HG02884 (cell line): Measurements from ENCODE around the gene NOP53.
"Not testable (repeated sequence)": the region's sequence is repeated elsewhere in the genome, so short reads cannot be mapped to it uniquely, and the experiment has no call there.

ENCODE experiments used
- ATAC-seq: cut with Tn5 transposase; IDR thresholded peaks from one replicate; pipeline ENCODE4 v1.9.1; 2021; ENCODE audit warnings: mild to moderate bottlenecking, moderate library complexity; ENCODE audit not compliant: unreplicated experiment

The NOP53 gene

DNA sequence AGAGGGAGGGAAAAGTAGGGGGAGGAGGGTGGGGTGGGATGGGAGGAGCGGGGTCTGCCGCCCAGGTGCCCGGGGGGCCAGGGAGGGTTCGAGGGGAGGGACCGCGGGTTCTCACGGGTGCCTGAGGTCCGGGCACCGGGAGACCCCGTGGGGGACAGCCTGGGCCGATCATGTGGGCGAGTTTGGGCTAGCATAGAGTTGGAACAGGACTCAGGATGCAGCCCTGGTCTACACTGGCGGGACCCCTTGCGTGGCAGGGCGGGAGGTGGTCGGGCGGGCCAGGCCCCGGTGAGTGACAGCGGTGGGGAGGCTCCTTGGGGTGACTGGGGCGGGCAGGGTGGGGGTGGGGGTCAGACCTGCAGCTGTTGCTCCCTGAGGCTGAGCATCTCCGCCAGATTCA, 57.8 kb downstream of the NOP53 start:
- not testable (repeated sequence) for ATAC-seq

DNA sequence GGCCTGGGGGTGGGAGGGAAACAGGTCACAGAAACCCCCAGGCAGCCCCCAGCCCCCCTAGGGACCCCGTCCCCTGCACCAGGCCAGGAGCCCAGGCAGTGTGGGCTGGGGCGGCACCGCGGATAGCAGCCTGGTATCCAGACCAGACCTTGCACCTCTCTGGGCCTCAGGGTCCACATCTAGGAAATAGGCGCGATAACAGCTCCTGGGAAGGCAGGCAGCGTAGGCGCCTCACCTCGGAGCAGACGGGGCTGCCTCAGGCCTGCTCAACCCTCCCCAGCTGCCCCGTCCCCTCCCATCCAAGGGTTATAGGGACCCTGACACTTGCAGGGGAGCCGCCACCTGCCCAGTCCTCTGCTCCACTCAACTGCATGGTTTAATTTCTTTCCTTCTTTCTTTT, 58.3 kb downstream of the NOP53 start:
- not testable (repeated sequence) for ATAC-seq

DNA sequence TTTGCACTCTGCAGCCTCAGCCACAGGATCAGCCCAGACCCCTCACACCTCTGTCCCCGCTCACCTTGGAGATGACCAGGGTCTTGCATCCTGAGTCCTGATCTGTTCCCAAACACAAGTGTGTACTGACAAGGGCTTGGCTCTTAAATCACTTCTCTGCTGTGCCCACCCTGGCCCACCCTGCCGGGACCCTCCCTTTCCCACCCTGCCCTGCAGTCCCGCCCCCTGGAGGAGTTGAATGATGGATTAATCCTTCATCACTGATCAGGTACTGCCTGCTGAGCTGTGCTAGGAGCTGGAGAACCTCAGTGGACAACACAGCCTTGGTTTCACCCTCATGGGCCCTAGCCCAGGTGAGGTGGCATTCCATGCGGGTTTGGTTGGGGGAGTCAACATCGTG, 59.1 kb downstream of the NOP53 start, which contains the start of gene TPRX1:
TSS of gene TPRX1 (minus strand) at position 101 of the 400 bp plus-strand sequence. CDS start at position 89, 12 bp downstream.
- not testable (repeated sequence) for ATAC-seq

DNA sequence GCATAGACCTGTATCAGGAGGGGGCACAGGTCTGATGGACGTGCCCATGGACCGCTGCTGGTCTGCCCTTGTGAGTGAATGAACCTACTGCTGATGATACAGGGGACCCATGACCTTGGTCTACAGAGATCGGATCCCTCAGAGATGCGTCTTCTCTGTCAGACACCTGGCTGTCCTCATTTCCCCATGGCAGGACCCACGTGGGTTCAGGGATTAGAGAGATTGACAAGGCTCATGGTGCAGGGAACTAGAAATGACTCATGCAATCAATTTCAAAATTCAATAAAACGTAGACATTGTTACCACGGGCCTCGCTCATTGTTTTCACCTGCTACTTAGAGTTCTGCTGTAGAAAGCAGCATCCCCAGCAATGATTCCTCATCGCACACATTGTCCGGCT, 60.0 kb downstream of the NOP53 start:
- ATAC-seq = no peak

DNA sequence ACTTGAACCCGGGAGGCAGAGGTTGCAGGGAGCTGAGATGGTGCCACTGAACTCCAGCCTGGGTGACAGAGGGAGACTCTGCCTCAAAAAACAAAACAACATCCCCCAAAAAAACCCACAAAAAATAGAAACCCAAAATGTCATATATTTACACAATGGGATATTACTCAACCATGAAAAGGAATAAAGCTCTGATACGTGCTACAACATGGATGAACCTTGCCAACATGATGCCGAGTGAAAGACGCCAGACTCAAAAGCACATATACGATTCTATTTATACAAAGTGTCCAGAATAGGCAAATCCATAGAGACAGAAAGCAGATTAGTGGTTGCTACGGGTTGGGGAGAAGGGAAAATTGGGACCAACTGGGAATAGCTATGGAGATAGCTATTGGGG, 61.1 kb downstream of the NOP53 start:
- ATAC-seq = no peak
